Inflammatory macrophage treated with lipopolysaccharide for 1 hour (primary cell): ENCODE data around the gene TRDMT1.

Experiments used
- DNase-seq, 2 donors: peaks; one replicate each; pipeline ENCODE4 v3.0.0-alpha.2; 2020 to 2022

Gene TRDMT1

GRCh38 chr10:17209302-17209701 is 7.8 kb upstream of the TRDMT1 start:
- DNase-seq = no peak

GRCh38 chr10:17208476-17208875 is 7.0 kb upstream of the TRDMT1 start:
- DNase-seq = no peak

GRCh38 chr10:17206210-17206709 is 4.8 kb upstream of the TRDMT1 start:
- peak in 1 of 2 donors; percentile 77 for DNase-seq

GRCh38 chr10:17203416-17203815 is 1.9 kb upstream of the TRDMT1 start:
- no peak for DNase-seq

- no peak for DNase-seq
These were observed 1.5 kb upstream of the TRDMT1 start for GRCh38 chr10:17202999-17203398.

- DNase-seq = no peak
These were observed 1.0 kb upstream of the TRDMT1 start for GRCh38 chr10:17202506-17202905.

GRCh38 chr10:17201794-17202116 is 283 bp upstream of the TRDMT1 start:
- no peak for DNase-seq

GRCh38 chr10:17200001-17200911 is 1.2 kb downstream of the TRDMT1 start:
- peak in 1 of 2 donors; percentile 60 for DNase-seq

GRCh38 chr10:17199351-17199804 is 2.1 kb downstream of the TRDMT1 start:
- no peak for DNase-seq

GRCh38 chr10:17196573-17196972 is 4.9 kb downstream of the TRDMT1 start:
- DNase-seq = no peak

- no peak for DNase-seq
These were observed 5.4 kb downstream of the TRDMT1 start for GRCh38 chr10:17196045-17196444.

- no peak for DNase-seq
These were observed 6.4 kb downstream of the TRDMT1 start for GRCh38 chr10:17195083-17195482.

GRCh38 chr10:17190602-17191001 is 10.9 kb downstream of the TRDMT1 start:
- no peak for DNase-seq

- peak in 1 of 2 donors; percentile 52 for DNase-seq
These were observed 12.8 kb downstream of the TRDMT1 start for GRCh38 chr10:17188644-17189172.

GRCh38 chr10:17185873-17186272 is 15.6 kb downstream of the TRDMT1 start:
- no peak for DNase-seq

- DNase-seq = no peak
These were observed 18.4 kb downstream of the TRDMT1 start for GRCh38 chr10:17183110-17183509.

- no peak for DNase-seq
These were observed 19.7 kb downstream of the TRDMT1 start for GRCh38 chr10:17181751-17182150.

- DNase-seq = no peak
These were observed 20.4 kb downstream of the TRDMT1 start for GRCh38 chr10:17181110-17181509.

- DNase-seq = peak in 1 of 2 donors; percentile 57
These were observed 22.5 kb downstream of the TRDMT1 start for GRCh38 chr10:17179002-17179401.

GRCh38 chr10:17178006-17178405 is 23.5 kb downstream of the TRDMT1 start:
- DNase-seq = no peak

- no peak for DNase-seq
These were observed 24.5 kb downstream of the TRDMT1 start for GRCh38 chr10:17177014-17177413.

GRCh38 chr10:17176091-17176490 is 25.4 kb downstream of the TRDMT1 start:
- peak; percentile 75 to 78 for DNase-seq

- peak; percentile 21 to 37 for DNase-seq
These were observed 25.9 kb downstream of the TRDMT1 start for GRCh38 chr10:17175551-17175950.

- DNase-seq = peak; percentile 16 to 32
These were observed 26.8 kb downstream of the TRDMT1 start for GRCh38 chr10:17174626-17175025.
